Esophagus squamous epithelium (tissue), 5 donors: ENCODE data around the gene MFN1. TPM values are rescaled to one million over a fixed set of nuclear protein-coding genes. Genes with fewer than 3 reads are reported as not detected.
A peak's percentile ranks its signal among the peaks of the same experiment; 100 is the strongest.

Experiments used
- DNase-seq: peaks from one replicate; lab custom pipeline; 2025; lab: John Stamatoyannopoulos, UW
- H3K27ac ChIP-seq, 4 donors: fragments of 200-600 bp; sonication (generic); one replicate each; pipeline ENCODE4 v1.5.1; 2016 to 2019; ENCODE audit warnings: mild to moderate bottlenecking in 1 of 4
- H3K27me3 ChIP-seq, 4 donors: fragments of 200-600 bp; sonication (generic); 1 replicate in 3 of 4; 2 replicates in 1 of 4; pipeline versions ENCODE4 v1.5.1 to v1.6.0; 2017 to 2021; ENCODE audit warnings: antibody characterized with exemption in 1 of 4
- H3K36me3 ChIP-seq, 3 donors: fragments of 200-600 bp; sonication (generic); one replicate each; pipeline ENCODE4 v1.5.1; 2016 to 2019
- H3K4me1 ChIP-seq, 3 donors: fragments of 200-600 bp; sonication (generic); one replicate each; pipeline ENCODE4 v1.5.1; 2017 to 2019
- H3K4me3 ChIP-seq, 4 donors: fragments of 200-600 bp; sonication (generic); 1 replicate in 3 of 4; 2 replicates in 1 of 4; pipeline ENCODE4 v1.5.1; 2016 to 2019; ENCODE audit warnings: mild to moderate bottlenecking in 2 of 4, moderate library complexity in 1 of 4
- H3K9me3 ChIP-seq, 3 donors: fragments of 200-600 bp; sonication (generic); one replicate each; pipeline ENCODE4 v1.5.1; 2016 to 2019
- CTCF ChIP-seq, 6 experiments: fragments of 450-650 bp in 4 of 6; fragments of 200-600 bp in 2 of 6; sonication (generic) in 2 of 6; IDR thresholded peaks; one replicate each; pipeline ENCODE4 v1.5.1; 2016 to 2019; ENCODE audit warnings: antibody characterized with exemption in 6 of 6, mild to moderate bottlenecking in 4 of 6, moderate library complexity in 4 of 6
- POLR2A ChIP-seq, 4 donors: fragments of 450-650 bp; IDR thresholded peaks; one replicate each; pipeline ENCODE4 v1.6.1; 2017; ENCODE audit warnings: antibody characterized with exemption in 4 of 4, mild to moderate bottlenecking in 4 of 4, moderate library complexity in 3 of 4
- WGBS, 2 donors: methylation state at CpG; one replicate each; pipeline ENCODE4 v1.1.5; 2018; 5-methylcytosine and 5-hydroxymethylcytosine counted together
- intact Hi-C: fragments of 100-400 bp; cut with DNase I; formaldehyde crosslinking; loops from one replicate; pipeline ENCODE4 v1.15.0; 2022
- total RNA-seq, 4 donors: library from RNA; depleted of rRNA; stranded (reverse); fragments of >200 nt; gene quantifications; one replicate each; pipeline ENCODE4 v1.1.0, GENCODE V29; 2016
- donor health status: DM: yes; HTN: yes; CAD: no.

Gene MFN1
- total RNA-seq, 4 donors from 2014 or later, result 25.2 to 55.3 (median 38.2) TPM

DNA sequence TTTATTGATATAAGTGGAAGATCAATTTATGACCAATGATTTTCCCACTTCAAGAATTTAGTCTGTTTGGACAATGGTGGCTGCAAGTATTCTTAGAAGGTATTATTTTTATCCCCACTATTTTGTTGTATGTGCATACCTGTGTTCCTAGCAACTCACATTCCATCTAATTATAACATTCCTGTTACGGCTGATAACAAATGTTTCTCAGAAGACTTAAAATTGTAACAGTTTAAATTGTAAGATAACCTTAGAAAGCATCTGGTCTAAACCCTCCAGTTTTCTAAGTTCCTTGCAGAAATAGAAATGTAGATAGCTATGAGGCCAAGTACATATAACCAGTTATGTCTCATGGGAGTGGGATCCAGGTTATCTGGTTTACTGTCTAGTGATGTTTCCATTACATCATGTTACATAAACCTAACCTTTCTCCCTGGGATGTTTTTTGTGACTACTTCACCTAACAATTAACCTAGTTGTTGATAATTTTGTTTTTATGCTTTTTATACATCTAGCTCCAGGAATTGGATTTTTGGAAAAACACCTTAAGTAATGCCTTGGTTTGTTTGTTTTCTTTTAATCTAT is 11.1 kb upstream of the MFN1 start:
- TF ChIP-seq CTCF (IDR thresholded peaks at IDR 0.05), result no peak
- no peak for TF ChIP-seq POLR2A (IDR thresholded peaks at IDR 0.05)
- Histone ChIP-seq H3K27ac (no peak overlapping the region), H3K36me3 (peaks cover 6 to 73% (median 6%) of the 10 kb centered on the region in 3 donors), H3K4me3 (no peak overlapping the region), H3K4me1 (no peaks in the 10 kb centered on the region), H3K27me3 (no peaks in the 10 kb centered on the region), H3K9me3 (no peaks in the 10 kb centered on the region)
- DNase-seq, result no peak
- intact Hi-C loops, result no loop called here
- WGBS, 2 donors, result 54 to 94% methylated on average over 1 of the region's 1 CpG

- Histone ChIP-seq H3K27me3 (no peaks in the 10 kb centered on the region), H3K27ac (peak overlapping the region; percentile 92 to 93 (median 92)), H3K9me3 (no peaks in the 10 kb centered on the region), H3K4me3 (peak overlapping the region; percentile 85 to 94 (median 94)), H3K4me1 (peaks cover 6 to 34% (median 12%) of the 10 kb centered on the region in 3 donors), H3K36me3 (peaks cover 0 to 42% (median 10%) of the 10 kb centered on the region in 3 donors)
- DNase-seq, result no peak
- 21 to 30% methylated on average over 5 of the region's 5 CpGs for WGBS, 2 donors
- intact Hi-C loops, result loop anchor here (10.0 kb wide), 1 partner anchor 216 kb away; the partner anchor contains the start of gene ACTL6A
- TF ChIP-seq CTCF (IDR thresholded peaks at IDR 0.05) (no peak), POLR2A (IDR thresholded peaks at IDR 0.05) (no peak)
These were observed 960 bp downstream of the MFN1 start for GRCh38 chr3:179348325-179349013.

- intact Hi-C loops, result no loop called here
- whole genome bisulfite sequencing, 2 donors, result 100% methylated on average over 1 of the region's 1 CpG
- TF ChIP-seq POLR2A (IDR thresholded peaks at IDR 0.05) (no peak), CTCF (IDR thresholded peaks at IDR 0.05) (no peak)
These were observed 8.5 kb downstream of the MFN1 start for GRCh38 chr3:179355996-179356395.

GRCh38 chr3:179363332-179363731 is 15.8 kb downstream of the MFN1 start:
- H3K4me3 ChIP-seq, result no peak overlapping the region
- H3K27me3 ChIP-seq, result no peaks in the 10 kb centered on the region
- TF ChIP-seq CTCF (IDR thresholded peaks at IDR 0.05) (no peak), POLR2A (IDR thresholded peaks at IDR 0.05) (no peak)
- intact Hi-C loops, result no loop called here
- H3K36me3 ChIP-seq, result peaks cover 8 to 100% (median 19%) of the 10 kb centered on the region in 3 donors
- no peak overlapping the region for H3K27ac ChIP-seq
- DNase-seq, result no peak
- 88 to 100% methylated on average over 4 to 5 of the region's 5 CpGs for WGBS, 2 donors
- H3K9me3 ChIP-seq, result no peaks in the 10 kb centered on the region
- no peaks in the 10 kb centered on the region for H3K4me1 ChIP-seq

More at GRCh38 chr3:179355996-179356395, 8.5 kb downstream of the MFN1 start:
- no peak for DNase-seq
- no peaks in the 10 kb centered on the region for H3K4me1 ChIP-seq
- H3K36me3 ChIP-seq, result peaks cover 0 to 100% (median 17%) of the 10 kb centered on the region in 3 donors
- no peak overlapping the region for H3K27ac ChIP-seq
- H3K9me3 ChIP-seq, result no peaks in the 10 kb centered on the region
- no peaks in the 10 kb centered on the region for H3K27me3 ChIP-seq
- H3K4me3 ChIP-seq, result no peak overlapping the region

DNA sequence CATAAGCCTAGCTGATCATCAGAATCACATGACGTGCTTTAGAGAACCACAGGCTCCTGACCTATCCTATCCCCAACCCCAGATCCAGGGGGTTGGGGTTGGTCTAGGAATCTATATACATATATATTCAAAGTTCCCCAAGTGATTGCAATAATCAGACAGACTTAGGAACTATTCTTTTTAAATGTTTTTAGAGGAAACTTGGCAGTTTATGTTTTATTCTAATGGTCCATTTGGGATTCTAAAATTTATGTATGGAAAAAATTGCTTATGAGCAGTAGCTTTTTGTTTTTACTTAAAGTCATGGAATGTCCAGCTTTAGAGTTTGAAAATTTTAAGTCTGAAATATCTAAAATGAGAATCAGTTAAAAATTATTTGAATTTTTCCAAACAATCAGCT is 22.1 kb downstream of the MFN1 start:
- intact Hi-C loops, result no loop called here
- Histone ChIP-seq H3K4me1 (no peaks in the 10 kb centered on the region), H3K9me3 (no peaks in the 10 kb centered on the region), H3K4me3 (no peak overlapping the region), H3K36me3 (peaks cover 3 to 93% (median 8%) of the 10 kb centered on the region in 3 donors), H3K27me3 (no peaks in the 10 kb centered on the region), H3K27ac (no peak overlapping the region)
- 95 to 100% methylated on average over 1 of the region's 1 CpG for WGBS, 2 donors
- no peak for TF ChIP-seq POLR2A (IDR thresholded peaks at IDR 0.05)
- no peak for TF ChIP-seq CTCF (IDR thresholded peaks at IDR 0.05)
- DNase-seq, result no peak
